Gastrocnemius medialis (tissue), 4 donors: ENCODE data around the gene RNU11.
"Not testable (repeated sequence)": the region's sequence is repeated elsewhere in the genome, so short reads cannot be mapped to it uniquely, and the experiment has no call there.

Experiments
- POLR2A ChIP-seq, 2 donors: fragments of 450-650 bp; IDR thresholded peaks; one replicate each; pipeline ENCODE4 v1.6.1; 2017; ENCODE audit warnings: antibody characterized with exemption in 2 of 2, mild to moderate bottlenecking in 2 of 2, moderate library complexity in 2 of 2
- TF ChIP-seq, protein P1 (sequence below), 5 experiments: fragments of 450-650 bp in 3 of 5; fragments of 200-600 bp in 2 of 5; sonication (generic) in 2 of 5; IDR thresholded peaks in 4 of 5; conservative IDR thresholded peaks in 1 of 5; 1 replicate in 4 of 5; 2 replicates in 1 of 5; pipeline ENCODE4 v1.5.1; 2016 to 2019; ENCODE audit warnings: antibody characterized with exemption in 5 of 5, mild to moderate bottlenecking in 3 of 5, moderate library complexity in 3 of 5

DNA sequence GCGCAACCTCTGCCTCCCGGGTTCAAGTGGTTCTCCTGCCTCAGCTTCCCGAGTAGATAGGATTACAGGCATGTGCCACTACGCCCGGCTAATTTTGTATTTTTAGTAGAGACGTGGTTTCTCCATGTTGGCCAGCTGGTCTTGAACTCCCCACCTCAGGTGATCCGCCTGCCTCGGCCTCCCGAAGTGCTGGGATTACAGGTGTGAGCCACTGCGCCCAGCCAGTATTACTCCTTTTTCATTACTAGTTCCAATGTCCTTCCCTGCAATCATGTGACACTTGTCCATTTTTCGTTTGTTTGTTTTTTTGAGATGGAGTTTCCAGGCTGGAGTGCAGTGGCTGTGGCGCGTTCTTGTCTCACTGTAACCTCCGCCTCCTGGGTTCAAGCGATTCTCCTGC lies 24.6 kb downstream of the RNU11 start:
- TF ChIP-seq, protein P1, sequence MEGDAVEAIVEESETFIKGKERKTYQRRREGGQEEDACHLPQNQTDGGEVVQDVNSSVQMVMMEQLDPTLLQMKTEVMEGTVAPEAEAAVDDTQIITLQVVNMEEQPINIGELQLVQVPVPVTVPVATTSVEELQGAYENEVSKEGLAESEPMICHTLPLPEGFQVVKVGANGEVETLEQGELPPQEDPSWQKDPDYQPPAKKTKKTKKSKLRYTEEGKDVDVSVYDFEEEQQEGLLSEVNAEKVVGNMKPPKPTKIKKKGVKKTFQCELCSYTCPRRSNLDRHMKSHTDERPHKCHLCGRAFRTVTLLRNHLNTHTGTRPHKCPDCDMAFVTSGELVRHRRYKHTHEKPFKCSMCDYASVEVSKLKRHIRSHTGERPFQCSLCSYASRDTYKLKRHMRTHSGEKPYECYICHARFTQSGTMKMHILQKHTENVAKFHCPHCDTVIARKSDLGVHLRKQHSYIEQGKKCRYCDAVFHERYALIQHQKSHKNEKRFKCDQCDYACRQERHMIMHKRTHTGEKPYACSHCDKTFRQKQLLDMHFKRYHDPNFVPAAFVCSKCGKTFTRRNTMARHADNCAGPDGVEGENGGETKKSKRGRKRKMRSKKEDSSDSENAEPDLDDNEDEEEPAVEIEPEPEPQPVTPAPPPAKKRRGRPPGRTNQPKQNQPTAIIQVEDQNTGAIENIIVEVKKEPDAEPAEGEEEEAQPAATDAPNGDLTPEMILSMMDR (IDR thresholded peaks at IDR 0.05 in 4 of 5, conservative IDR thresholded peaks at IDR 0.05 in 1 of 5), result not testable (repeated sequence)
- TF ChIP-seq POLR2A (IDR thresholded peaks at IDR 0.05), result not testable (repeated sequence)
